Adrenal gland (tissue), 12 donors: ENCODE results near the gene CUEDC1. TPM values are rescaled to one million over a fixed set of nuclear protein-coding genes. Genes with fewer than 3 reads are reported as not detected.

Source experiments
- DNase-seq, 7 donors: peaks; one replicate each; pipeline ENCODE4 v3.0.0-alpha.2; 2019 to 2020
- H3K27ac ChIP-seq, 5 donors: fragments of 200-600 bp; sonication (generic) in 4 of 5; 1 replicate in 3 of 5; 2 replicates in 2 of 5; pipeline versions ENCODE4 v1.5.1 to v1.8.0; 2016 to 2020; ENCODE audit warnings: mild to moderate bottlenecking in 1 of 5
- H3K27me3 ChIP-seq: fragments of 200-600 bp; 2 replicates; pipeline ENCODE4 v1.8.0; 2021
- H3K36me3 ChIP-seq, 2 donors: fragments of 200-600 bp; replicated peaks in 1 of 2; 1 replicate in 1 of 2; 2 replicates in 1 of 2; pipeline versions ENCODE4 v1.5.1 to v1.8.0; 2018 to 2022
- H3K4me1 ChIP-seq, 2 donors: fragments of 200-600 bp; replicated peaks in 1 of 2; 1 replicate in 1 of 2; 2 replicates in 1 of 2; pipeline versions ENCODE4 v1.5.1 to v1.8.0; 2018 to 2021
- H3K4me3 ChIP-seq, 4 donors: fragments of 200-600 bp; sonication (generic) in 3 of 4; one replicate each; pipeline ENCODE4 v1.5.1; 2016 to 2018
- H3K9me3 ChIP-seq, 3 donors: fragments of 200-600 bp; sonication (generic) in 1 of 3; replicated peaks in 1 of 3; 1 replicate in 2 of 3; 2 replicates in 1 of 3; pipeline versions ENCODE4 v1.5.1 to v1.8.0; 2016 to 2021
- POLR2A ChIP-seq, 2 donors: fragments of 450-650 bp; IDR thresholded peaks; one replicate each; pipeline ENCODE4 v1.6.1; 2017; ENCODE audit warnings: antibody characterized with exemption in 2 of 2, mild to moderate bottlenecking in 2 of 2, moderate library complexity in 1 of 2
- WGBS, 4 donors: extraction: QIAGEN DNeasy Blood & Tissue Kit in 2 of 4; methylation state at CpG; one replicate each; pipeline versions ENCODE4 v1.1.5 to v1.1.7; 2013 to 2017; 5-methylcytosine and 5-hydroxymethylcytosine counted together
- intact Hi-C, 2 donors: fragments of 100-400 bp; cut with DNase I; formaldehyde crosslinking; loops; one replicate each; pipeline versions ENCODE4 v1.14.1 to v1.15.0; 2022 to 2023
- polyA plus RNA-seq, 3 donors: library from polyadenylated mRNA; stranded (reverse); fragments of 200-250 nt in 2 of 3; fragments of 350-450 nt in 1 of 3; fragmentation: Illumina TruSeq in 1 of 3; extraction: RNeasy Lipid Tissue Mini Kit (QIAGEN cat#74804) in 1 of 3; gene quantifications; one replicate each; pipeline ENCODE4 v1.2.3, GENCODE V29; 2013 to 2014
- total RNA-seq, 9 donors: library from RNA; depleted of rRNA in 4 of 9; stranded (reverse); fragments of >200 nt in 4 of 9; fragments of 120-200 nt in 1 of 9; fragmentation: NEBNext Ultra II Directional in 1 of 9; extraction: Animal tissue kit (Norgen Biotek cat#: 25700) in 1 of 9; gene quantifications; one replicate each; pipeline versions ENCODE4 v1.1.0 to v1.2.4, GENCODE V29; 2013 to 2023
- TF ChIP-seq, protein P1 (sequence below), 6 experiments: fragments of 450-650 bp in 4 of 6; fragments of 200-600 bp in 2 of 6; sonication (generic) in 1 of 6; IDR thresholded peaks; 1 replicate in 5 of 6; 2 replicates in 1 of 6; pipeline versions ENCODE4 v1.5.1 to v1.8.0; 2016 to 2021; ENCODE audit warnings: antibody characterized with exemption in 6 of 6, mild to moderate bottlenecking in 2 of 6, moderate library complexity in 1 of 6
- donor health status: healthy with polysubstance abuse.
- donor health status: Bipolar disorder and iron deficiency.
- donor health status: DM: yes; HTN: yes; CAD: no.
- donor health status: DM: no; HTN: no; CAD: no.
- donor health status: DM: no; HTN: no; CAD: no.
- donor health status: DM: yes; HTN: yes; CAD: no.

The CUEDC1 gene
- total and polyA plus RNA-seq, 12 donors, result 9.4 to 47.3 (median 39.0) TPM

DNA sequence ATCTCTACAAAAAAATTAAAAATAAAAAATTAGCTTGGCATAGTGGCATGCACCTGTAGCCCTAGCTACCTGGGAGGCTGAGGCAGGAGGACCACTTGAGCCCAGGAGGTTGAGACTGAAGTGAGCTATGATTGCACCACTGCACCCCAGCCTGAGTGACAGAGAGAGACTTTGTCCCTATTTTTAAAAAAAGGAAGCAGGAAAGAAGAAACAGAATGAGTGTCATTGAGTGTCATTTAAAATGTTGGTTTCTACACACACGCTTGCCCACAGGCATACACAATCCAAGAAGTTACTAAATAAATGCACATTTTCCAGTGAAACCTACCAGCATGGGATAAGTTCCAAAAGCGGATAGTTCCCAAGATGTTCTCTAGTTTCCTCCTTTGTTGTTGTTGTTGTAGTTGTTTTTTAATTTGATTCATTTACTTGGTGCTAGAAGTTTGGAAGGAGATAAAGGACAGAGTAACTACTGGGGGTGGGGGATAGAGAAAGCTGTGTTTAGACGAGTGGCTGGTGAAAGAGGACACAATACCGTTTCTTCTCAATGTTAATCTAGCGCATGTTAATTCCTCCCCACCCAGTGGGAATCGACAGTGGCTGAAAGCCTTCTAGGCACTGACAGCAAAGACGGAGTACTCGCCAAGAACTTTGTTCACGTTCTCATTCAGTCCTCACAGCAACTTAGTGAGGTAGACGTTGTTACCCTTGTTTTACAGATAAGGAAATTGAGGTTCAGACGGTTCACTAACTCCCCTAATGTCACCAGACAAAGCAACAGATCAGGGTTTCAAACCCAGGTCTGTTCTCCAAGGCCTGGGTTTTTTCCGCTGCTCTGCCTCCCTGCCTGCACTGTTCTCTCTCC, 122.7 kb downstream of the CUEDC1 start:
- intact Hi-C loops, result loop anchor here in 1 of 2 donors (10.0 kb wide), 1 partner anchor 158 kb away; no protein-coding TSS in a partner anchor
- TF ChIP-seq POLR2A (IDR thresholded peaks at IDR 0.05), result no peak
- TF ChIP-seq, protein P1, sequence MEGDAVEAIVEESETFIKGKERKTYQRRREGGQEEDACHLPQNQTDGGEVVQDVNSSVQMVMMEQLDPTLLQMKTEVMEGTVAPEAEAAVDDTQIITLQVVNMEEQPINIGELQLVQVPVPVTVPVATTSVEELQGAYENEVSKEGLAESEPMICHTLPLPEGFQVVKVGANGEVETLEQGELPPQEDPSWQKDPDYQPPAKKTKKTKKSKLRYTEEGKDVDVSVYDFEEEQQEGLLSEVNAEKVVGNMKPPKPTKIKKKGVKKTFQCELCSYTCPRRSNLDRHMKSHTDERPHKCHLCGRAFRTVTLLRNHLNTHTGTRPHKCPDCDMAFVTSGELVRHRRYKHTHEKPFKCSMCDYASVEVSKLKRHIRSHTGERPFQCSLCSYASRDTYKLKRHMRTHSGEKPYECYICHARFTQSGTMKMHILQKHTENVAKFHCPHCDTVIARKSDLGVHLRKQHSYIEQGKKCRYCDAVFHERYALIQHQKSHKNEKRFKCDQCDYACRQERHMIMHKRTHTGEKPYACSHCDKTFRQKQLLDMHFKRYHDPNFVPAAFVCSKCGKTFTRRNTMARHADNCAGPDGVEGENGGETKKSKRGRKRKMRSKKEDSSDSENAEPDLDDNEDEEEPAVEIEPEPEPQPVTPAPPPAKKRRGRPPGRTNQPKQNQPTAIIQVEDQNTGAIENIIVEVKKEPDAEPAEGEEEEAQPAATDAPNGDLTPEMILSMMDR (IDR thresholded peaks at IDR 0.05), result no peak
- DNase-seq, result no peak
- 20 to 25% (median 25%) methylated on average over 12 of the region's 12 CpGs for WGBS, 4 donors
- Histone ChIP-seq H3K9me3 (no peaks in the 10 kb centered on the region), H3K4me3 (peak overlapping the region in 1 of 4 donors; percentile 53), H3K4me1 (peaks cover 24 to 40% of the 10 kb centered on the region in 2 donors), H3K27me3 (no peaks in the 10 kb centered on the region), H3K27ac (peak overlapping the region; percentile 54 to 93 (median 80)), H3K36me3 (no peaks in the 10 kb centered on the region)

DNA sequence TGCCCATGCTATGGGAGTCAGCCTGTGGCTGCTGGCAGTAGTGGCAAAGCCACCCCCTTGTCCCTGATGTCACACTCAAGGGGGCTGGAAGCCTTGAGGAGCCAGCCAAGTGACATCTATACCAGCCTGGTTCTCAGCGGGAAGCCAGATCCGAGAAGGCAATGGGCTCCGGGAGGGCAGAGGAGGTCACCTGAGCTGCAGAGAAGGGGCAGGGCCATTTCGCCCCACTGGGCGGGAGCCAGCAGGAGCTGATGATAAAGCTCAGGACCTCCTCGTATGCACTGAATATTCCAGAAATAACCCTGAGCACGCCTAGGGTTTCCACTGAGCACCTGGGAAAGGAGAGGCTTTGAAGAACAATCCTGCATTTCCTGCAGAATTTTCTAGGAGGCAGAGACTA, 124.3 kb downstream of the CUEDC1 start:
- no peaks in the 10 kb centered on the region for H3K27me3 ChIP-seq
- no peak overlapping the region for H3K4me3 ChIP-seq
- H3K4me1 ChIP-seq, result peaks cover 24 to 40% of the 10 kb centered on the region in 2 donors
- TF ChIP-seq POLR2A (IDR thresholded peaks at IDR 0.05), result no peak
- TF ChIP-seq, protein P1 (IDR thresholded peaks at IDR 0.05), result no peak
- H3K9me3 ChIP-seq, result no peaks in the 10 kb centered on the region
- no peak overlapping the region for H3K27ac ChIP-seq
- intact Hi-C loops, result loop anchor here in 1 of 2 donors (10.0 kb wide), 1 partner anchor 156 kb away; no protein-coding TSS in a partner anchor
- DNase-seq, result no peak
- no peaks in the 10 kb centered on the region for H3K36me3 ChIP-seq
- WGBS, 4 donors, result 90 to 98% (median 95%) methylated on average over 4 to 7 of the region's 7 CpGs

DNA sequence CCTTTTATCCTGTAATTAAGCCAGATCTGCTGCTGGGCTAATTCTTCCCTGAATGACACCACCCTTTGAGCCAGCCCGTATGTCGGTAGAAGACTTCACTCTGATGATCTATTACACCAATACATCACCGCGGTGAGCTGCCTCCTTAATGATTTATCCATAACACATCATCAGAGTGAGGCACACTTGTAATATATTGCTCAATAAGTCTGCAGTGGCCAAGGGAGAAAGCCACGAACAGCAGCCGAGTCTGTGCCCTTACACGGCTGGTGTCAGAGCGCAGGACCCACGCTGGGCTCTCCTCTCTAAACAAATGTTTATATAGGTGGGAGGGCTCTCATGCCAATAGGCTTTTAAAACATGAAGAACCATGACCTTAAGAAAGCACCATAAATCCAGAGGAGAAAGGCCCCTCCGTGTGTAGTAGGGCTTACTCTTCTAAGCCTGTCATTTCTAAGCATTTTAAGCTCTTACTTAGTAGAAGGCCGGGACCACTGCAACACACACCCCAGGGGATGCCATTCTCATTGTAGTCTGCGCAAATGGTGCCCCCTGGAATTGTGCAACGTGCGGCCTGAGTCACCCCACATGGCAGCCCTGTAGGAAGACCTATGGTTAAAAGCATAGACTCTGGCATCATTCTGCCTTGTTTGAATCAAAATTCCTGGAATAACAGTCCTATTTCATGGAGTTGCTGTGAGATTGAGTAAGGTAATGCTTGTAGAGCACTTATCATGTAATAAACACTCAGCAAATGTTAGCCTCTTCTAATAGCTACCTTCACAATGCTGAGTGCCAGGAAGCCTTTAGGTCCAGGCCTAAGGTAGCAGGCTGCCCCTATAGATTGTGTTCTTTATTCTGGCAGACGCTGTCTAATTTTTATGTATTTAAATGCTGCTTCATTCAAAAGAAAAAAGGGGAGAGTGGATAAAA, 131.5 kb downstream of the CUEDC1 start:
- Histone ChIP-seq H3K4me1 (no peaks in the 10 kb centered on the region), H3K9me3 (no peaks in the 10 kb centered on the region), H3K27ac (no peak overlapping the region), H3K27me3 (no peaks in the 10 kb centered on the region), H3K36me3 (no peaks in the 10 kb centered on the region), H3K4me3 (no peak overlapping the region)
- 75 to 79% (median 76%) methylated on average over 15 of the region's 15 CpGs for WGBS, 4 donors
- TF ChIP-seq, protein P1 (IDR thresholded peaks at IDR 0.05), result no peak
- no peak for TF ChIP-seq POLR2A (IDR thresholded peaks at IDR 0.05)
- no peak for DNase-seq
- intact Hi-C loops, result loop anchor here in 1 of 2 donors (10.0 kb wide), 1 partner anchor 689 kb away; no protein-coding TSS in a partner anchor

DNA sequence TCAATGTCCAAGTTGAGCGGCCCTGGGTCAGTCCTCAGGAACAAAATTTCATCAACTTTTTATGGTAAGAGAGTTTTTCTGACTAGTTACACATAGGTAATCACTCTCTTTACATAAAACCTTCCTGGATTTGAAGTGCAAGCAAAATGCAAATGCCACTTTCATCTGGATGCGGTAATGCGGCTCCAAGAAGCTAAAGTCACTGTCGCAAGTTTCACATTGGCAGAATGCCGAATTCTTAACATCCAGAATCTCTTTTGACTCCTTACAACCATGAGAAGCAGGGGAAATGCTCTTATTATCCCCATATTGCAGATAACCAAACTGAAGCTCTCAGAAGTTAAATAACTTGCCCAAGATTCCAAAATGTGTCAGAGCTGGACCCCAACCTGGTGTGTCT, 135.3 kb downstream of the CUEDC1 start:
- DNase-seq, result no peak
- WGBS, 4 donors, result 75 to 96% (median 94%) methylated on average over 5 of the region's 5 CpGs
- Histone ChIP-seq H3K4me1 (no peaks in the 10 kb centered on the region), H3K4me3 (no peak overlapping the region), H3K27ac (no peak overlapping the region), H3K9me3 (no peaks in the 10 kb centered on the region), H3K27me3 (no peaks in the 10 kb centered on the region), H3K36me3 (no peaks in the 10 kb centered on the region)
- TF ChIP-seq, protein P1 (IDR thresholded peaks at IDR 0.05), result no peak
- TF ChIP-seq POLR2A (IDR thresholded peaks at IDR 0.05), result no peak
- intact Hi-C loops, result loop anchor here in 1 of 2 donors (10.0 kb wide), 1 partner anchor 685 kb away; no protein-coding TSS in a partner anchor
